B cell (primary cell): ENCODE measurements around the gene PSMD1.

Experiments used
- EZH2 ChIP-seq: IDR thresholded peaks from 2 replicates; pipeline ENCODE4 v1.6.1; 2012; ENCODE audit warnings: borderline replicate concordance, low read depth, mild to moderate bottlenecking, moderate library complexity, low read length; ENCODE audit not compliant: insufficient read depth, poor library complexity, severe bottlenecking
- TF ChIP-seq, protein P1 (sequence below): fragments of 200-600 bp; IDR thresholded peaks from one replicate; pipeline ENCODE4 v1.8.0; 2022; ENCODE audit warnings: antibody characterized with exemption, mild to moderate bottlenecking

DNA sequence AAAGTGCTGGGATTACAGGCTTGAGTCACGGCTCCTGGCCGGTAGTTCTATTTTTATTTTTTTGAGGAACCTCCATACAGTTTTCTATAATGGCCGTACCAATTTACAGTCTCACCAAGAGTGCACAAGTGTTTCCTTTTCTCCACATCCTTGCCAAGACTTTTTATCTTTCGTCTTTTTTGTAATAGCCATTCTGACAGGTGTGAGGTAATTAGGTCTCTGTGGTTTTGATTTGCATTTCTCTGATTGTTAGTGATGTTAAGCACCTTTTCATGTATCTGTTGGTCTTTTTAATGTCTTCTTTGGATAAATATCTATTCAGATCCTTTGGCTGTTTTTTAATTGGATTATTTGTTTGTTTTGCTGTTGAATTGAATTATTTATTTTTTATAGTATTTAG lies 151.1 kb downstream of the PSMD1 start:
- TF ChIP-seq, protein P1, sequence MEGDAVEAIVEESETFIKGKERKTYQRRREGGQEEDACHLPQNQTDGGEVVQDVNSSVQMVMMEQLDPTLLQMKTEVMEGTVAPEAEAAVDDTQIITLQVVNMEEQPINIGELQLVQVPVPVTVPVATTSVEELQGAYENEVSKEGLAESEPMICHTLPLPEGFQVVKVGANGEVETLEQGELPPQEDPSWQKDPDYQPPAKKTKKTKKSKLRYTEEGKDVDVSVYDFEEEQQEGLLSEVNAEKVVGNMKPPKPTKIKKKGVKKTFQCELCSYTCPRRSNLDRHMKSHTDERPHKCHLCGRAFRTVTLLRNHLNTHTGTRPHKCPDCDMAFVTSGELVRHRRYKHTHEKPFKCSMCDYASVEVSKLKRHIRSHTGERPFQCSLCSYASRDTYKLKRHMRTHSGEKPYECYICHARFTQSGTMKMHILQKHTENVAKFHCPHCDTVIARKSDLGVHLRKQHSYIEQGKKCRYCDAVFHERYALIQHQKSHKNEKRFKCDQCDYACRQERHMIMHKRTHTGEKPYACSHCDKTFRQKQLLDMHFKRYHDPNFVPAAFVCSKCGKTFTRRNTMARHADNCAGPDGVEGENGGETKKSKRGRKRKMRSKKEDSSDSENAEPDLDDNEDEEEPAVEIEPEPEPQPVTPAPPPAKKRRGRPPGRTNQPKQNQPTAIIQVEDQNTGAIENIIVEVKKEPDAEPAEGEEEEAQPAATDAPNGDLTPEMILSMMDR = no peak
- TF ChIP-seq EZH2 = no peak
